GM18861 (cell line): Measurements from ENCODE around the gene IFITM5.
"Not testable (repeated sequence)": the region's sequence is repeated elsewhere in the genome, so short reads cannot be mapped to it uniquely, and the experiment has no call there.

ENCODE experiments used
- ATAC-seq: cut with Tn5 transposase; IDR thresholded peaks from one replicate; pipeline ENCODE4 v1.9.1; 2021; ENCODE audit not compliant: unreplicated experiment

Gene IFITM5

DNA sequence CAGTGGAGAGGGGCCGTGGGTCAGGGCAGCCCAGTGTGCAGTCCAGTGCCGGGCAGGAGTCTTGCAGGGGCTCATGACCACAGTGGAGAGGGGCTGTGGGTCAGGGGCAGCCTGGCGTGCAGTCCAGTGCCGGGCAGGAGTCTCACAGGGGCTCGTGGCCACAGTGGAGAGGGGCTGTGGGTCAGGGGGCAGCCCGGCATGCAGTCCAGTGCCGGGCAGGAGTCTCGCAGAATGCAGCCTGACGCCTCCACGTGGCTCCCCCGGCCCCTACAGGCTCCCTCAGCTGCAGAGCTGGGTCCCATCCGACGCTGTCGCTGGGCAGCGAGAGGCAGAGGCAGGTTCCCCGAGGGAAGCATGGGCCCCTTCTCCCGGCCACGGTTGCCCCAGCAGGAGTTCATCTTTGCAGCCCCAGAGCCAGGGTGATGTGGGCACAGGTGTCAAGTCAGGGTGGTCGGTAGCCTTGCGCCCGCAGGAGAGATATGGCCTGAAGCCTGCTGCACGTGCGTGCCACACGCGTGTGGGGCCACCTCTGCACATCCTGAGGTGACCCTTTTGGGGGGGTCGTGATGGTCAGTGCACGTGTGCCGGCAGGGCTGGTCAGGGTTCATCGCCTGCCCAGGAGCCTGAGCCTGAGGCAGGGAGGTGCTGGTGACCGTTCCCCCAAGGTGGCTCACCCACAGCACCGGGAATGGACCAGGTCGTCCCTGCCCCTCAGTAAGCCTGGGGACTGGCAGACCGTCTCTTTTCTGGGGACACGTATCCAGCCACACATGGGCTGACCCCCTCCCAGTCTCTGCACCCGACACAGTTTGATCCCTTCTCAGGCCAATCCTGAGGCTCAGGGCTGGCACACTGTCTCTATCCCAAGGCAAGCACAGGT, 2.9 kb downstream of the IFITM5 start:
- no peak for ATAC-seq

GRCh38 chr11:295351-296170, 3.8 kb downstream of the IFITM5 start:
- ATAC-seq = no peak

- ATAC-seq = no peak
Measured at GRCh38 chr11:294780-295179, 4.5 kb downstream of the IFITM5 start.

DNA sequence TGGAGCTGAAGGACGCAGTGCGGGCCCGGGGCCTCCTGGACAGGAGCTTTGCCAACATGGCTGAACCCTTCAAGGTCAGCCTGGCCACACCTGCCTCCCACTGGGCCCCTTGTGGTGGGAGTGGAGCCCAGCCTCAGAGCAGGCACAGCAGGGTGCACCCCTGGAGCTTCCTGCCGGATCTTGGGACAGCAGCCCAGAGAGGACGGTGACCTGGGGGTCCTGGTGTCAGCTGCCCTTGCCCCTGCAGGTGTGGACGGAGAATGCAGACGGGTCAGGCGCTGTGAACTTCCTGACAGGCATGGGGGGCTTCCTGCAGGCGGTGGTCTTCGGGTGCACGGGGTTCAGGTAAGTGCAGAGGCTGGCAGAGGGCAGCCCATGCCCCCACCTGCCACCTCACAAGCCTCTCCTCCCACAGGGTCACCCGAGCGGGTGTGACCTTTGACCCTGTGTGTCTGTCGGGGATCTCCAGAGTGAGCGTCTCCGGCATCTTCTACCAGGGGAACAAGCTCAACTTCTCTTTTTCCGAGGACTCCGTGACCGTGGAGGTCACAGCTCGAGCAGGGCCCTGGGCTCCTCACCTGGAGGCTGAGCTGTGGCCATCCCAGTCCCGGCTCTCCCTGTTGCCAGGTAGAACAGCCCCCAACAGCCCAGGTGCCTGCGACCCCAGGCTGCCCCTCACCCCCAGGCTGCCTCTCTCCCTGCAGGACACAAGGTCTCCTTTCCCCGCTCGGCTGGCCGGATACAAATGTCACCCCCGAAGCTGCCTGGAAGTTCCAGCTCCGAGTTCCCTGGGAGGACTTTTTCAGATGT, 5.3 kb downstream of the IFITM5 start:
- no peak for ATAC-seq

- no peak for ATAC-seq
Measured at GRCh38 chr11:293271-293851, 6.0 kb downstream of the IFITM5 start.

DNA sequence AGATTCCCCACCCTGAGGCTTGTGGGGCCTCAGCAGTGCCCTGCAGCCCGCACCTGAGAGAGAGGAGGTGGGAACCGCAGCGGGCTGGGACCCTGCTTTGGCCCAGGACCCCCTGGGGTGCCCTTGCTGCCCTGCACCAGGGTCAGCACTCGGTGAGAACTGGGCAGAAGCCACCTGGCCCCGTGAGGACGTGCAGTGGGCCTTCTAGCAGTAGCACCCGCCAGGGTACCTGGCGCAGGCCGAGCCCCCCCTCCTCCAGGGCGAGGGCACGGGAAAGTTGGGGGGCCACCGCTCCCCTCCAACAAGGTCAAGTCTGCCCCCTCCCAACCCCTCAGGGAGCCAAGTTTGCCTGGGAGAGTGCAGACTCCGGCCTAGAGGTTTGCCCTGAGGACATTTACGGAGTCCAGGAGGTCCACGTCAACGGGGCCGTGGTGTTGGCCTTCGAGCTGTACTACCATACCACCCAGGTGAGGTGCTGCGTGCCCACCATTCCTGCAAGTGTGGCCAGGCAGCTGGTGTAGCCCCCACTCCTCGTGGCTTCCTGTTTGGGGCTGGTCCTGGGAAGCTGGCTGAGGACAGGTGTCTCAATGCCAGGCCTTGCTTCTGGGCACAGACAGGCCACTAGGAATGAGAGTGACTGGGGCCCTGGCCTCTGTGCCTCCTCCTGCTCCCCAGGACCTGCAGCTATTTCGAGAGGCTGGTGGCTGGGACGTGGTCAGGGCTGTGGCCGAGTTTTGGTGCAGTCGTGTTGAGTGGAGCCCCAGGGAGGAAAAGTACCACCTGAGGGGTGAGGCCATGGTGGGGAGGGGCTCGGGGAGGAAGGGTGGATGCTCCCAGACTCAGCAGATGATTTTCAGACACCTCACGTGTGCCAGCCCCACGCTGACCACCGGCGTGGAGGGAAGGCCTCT, 6.9 kb downstream of the IFITM5 start:
- ATAC-seq = no peak

DNA sequence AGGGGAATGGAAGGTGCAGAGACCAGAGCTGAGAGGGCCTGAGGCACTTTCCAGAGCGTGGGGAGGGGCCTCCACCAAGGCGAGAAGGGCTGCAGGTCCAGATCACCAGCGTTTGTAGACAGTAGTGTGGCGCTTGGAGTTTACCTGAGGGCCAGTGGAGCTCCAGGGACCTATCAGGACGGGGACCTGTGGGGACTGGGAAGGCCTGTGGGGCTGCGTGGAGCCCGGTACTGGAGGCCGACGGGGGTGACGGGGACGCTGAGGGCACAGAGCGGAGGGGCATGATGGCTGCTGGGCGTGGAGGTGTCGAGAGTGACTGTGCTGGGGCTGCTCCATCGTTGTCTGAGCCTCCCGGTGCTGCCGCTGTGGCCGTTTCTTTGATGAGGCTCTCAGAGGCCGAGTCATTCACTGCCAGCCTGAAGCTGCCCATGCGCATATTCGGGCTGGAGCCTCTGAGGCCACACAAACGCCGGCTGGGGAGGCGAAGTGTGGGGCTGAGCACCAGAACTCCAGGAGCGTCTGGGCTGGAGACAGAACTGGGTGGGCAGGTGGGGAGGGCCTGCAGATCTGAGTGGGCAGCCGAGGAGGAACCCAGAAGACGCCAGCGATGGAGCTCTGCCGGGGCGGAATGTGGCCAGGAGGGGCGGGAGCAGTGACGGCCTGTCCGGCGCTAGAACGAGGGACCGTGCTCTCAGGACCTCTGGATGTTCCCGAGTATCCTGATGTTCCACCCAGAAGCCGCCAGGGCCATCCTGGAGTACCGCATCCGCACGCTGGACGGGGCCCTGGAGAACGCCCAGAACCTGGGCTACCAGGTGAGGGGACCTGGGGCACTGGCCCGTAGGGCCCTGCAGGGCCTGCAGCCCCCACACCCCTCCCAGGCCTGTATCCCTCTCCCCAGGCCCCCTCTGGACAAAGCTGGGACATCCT, 7.8 kb downstream of the IFITM5 start:
- ATAC-seq = no peak

- ATAC-seq = no peak
Measured at GRCh38 chr11:290621-291231, 8.6 kb downstream of the IFITM5 start.

- ATAC-seq = no peak
Measured at GRCh38 chr11:289712-290620, 9.4 kb downstream of the IFITM5 start.

DNA sequence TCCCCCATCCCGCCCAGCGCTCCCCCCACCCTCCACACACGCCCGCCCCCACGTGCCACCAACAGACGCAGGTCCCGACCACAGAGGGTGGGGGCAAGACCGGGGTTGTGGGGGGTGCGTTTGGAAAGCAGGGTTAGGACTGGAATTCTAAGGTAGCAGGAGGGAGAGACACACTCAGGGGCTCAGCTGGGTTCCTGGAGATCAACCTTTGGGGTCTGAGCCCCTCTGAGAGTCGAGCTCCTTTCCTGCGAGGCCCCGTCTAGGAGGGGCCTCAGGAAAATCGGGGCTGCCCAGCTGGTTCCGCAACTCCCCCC, 10.0 kb downstream of the IFITM5 start:
- no peak for ATAC-seq

- no peak for ATAC-seq
Measured at GRCh38 chr11:288478-289397, 10.6 kb downstream of the IFITM5 start, which contains the start of gene PGGHG. Gene PGGHG (plus strand): TSS chr11:289126. CDS start chr11:289817, 691 bp downstream.

DNA sequence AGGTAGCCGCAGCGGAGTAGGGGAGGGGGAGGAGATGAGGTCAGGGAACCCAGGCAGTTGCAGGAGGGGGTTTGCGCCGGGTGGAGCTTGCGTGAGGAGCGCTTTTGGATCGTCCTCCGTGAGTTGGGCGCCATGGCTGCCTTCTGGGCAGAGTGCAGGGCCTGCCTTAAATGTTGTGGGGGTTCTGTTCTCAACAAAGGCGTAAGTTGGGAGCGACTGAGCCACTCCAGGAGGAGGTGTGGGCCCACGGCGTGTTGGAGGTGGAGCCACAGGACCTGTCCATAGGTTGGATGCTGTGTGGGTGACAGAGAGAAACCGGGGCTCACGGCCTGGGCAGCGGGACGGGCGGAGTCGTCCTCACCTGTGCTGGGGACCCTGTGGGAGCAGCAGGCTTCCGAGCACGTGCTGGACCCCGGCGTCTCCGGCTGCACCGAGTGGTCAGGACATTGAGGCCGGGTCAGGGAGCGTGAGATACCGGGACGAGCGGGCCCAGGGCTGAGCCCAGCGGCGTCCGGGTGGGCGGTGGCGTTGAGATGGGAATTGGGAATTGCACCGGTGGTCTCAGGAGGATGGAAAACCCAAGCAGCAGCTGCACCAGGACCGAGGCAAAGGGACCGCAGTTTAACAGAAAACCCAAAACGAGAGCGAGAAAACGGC, 11.4 kb downstream of the IFITM5 start:
- ATAC-seq = no peak

- ATAC-seq = not testable (repeated sequence)
Measured at GRCh38 chr11:286977-287820, 12.1 kb downstream of the IFITM5 start.

DNA sequence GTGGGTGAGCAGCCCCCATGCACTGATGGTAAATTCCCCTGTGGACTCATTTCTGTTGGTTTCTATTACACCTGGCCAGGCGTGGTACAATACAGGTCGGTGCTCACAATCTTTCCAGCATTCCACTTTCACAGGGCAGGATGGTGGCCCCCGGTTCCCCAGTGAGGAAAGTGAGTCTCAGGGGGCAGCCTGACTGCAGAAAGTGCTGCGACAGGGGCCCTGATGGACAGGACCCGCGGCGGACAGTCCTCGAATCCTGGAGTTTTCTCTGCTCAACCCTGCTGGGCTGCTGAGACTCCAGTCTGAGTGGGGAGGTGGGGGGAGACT, 13.5 kb downstream of the IFITM5 start:
- ATAC-seq = no peak
